Right forelimb (tissue), 1 donor: ENCODE data around the gene PPP1R12B.
"Not testable (repeated sequence)": the region's sequence is repeated elsewhere in the genome, so short reads cannot be mapped to it uniquely, and the experiment has no call there.

Source experiments
- DNase-seq: peaks from one replicate; pipeline ENCODE4 v3.0.0-alpha.2; 2018

PPP1R12B gene

DNA sequence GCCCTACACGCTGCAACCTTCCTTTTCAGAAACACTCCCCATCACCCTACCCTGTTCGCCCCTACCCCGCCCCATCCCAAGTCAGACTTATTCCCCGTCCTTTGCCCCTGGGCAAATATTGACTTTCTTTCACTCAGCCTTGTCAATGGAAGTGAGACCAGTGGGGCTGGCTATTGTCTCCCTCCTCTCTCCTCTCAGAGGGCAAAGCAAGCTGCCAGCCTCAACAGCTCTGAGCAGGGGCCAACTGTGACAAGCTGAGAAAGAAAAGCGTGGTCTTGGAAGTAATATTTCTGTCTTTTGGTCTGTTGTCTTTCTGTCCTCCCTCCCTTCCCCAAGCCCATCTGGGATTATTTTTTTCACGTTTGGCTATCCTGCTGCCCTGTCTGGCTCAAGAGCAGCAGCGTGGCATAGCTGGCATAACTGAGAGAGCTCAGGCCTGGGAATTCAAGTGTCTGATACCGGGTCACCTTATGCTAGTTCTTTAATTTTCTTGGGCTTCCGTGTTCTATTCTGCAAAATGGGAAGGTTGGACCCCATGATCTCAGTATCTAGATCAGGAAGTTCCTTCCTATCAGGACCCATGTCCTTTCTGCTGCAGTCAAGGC, 290.3 kb downstream of the PPP1R12B start:
- not testable (repeated sequence) for DNase-seq

DNA sequence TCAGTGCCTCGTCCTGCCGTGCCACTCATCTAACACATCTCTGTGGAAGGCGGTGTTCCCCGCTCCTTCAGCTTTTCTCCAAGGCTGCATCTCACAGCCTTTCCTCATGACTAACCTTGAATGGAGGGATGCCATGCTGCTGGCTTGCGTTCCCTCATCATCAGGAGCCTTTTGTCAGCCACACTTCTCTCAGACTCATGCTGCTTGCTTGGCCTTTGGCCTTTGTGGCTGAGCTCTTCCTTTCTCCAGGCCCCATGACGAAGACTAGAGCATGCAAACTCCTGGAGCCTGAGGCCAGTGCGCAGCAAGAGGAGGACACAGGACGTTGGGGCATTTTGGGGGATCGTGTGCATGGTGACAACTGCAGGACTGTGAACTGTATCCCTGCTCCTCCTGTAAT, 291.0 kb downstream of the PPP1R12B start:
- DNase-seq, result no peak

DNA sequence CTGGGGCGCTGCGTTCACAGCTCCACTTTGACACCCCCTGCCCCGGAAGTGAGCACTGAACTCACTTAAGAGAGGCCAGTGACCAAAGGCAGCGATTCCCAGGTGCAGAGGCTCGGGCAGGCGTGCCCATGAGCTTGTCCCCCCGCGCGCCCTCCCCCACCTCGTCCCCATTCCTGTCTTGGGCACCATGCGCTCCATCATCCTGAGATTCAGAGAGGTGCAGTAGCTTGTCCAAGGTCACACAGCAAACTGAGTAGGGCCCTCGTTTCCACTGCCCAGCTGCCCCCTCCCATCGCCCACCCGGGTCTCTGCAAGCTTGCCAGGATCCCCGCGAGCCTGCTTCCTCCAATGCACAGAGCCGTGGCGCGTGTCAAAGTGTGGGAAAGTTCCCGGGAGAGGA, 293.7 kb downstream of the PPP1R12B start:
- no peak for DNase-seq
